IPS-18a (cell line): ENCODE measurements around the gene FBXO36.

Experiments
- H3K27ac ChIP-seq: one replicate; pipeline ENCODE4 v1.5.1; 2013; ENCODE audit warnings: low read length
- H3K27me3 ChIP-seq: one replicate; pipeline ENCODE4 v1.6.1; 2013; ENCODE audit warnings: mild to moderate bottlenecking, low read length; ENCODE audit not compliant: control insufficient read depth, insufficient read depth
- H3K36me3 ChIP-seq: one replicate; pipeline ENCODE4 v1.6.1; 2013; ENCODE audit warnings: low read depth, low read length; ENCODE audit not compliant: control insufficient read depth
- H3K4me1 ChIP-seq: one replicate; pipeline ENCODE4 v1.6.1; 2013; ENCODE audit warnings: low read depth, low read length; ENCODE audit not compliant: control insufficient read depth
- H3K4me3 ChIP-seq: one replicate; pipeline ENCODE4 v1.5.1; 2013; ENCODE audit warnings: low read length
- H3K9ac ChIP-seq: one replicate; pipeline ENCODE4 v1.6.1; 2013; ENCODE audit warnings: mild to moderate bottlenecking, low read length, moderate library complexity
- H3K9me3 ChIP-seq: one replicate; pipeline ENCODE4 v1.6.1; 2013; ENCODE audit warnings: low read depth, low read length; ENCODE audit not compliant: control insufficient read depth

The FBXO36 gene

DNA sequence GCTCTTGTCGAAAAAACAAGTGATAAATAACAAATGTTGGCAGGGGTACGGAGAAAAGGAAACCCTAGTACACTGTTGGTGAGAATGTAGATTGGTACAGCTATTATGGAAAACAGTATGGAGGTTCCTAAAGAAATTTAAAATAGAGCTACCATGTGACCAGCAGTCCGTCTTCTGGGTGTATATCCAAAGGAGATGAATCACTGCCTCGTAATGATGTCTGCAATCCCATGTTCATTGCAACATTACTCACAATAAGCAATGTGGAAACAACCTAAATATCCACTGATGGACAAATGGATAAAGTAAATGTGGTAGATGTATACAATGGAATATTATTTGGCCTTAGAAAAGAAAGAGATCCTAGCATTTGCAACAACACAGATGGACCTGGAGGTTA lies 95.8 kb downstream of the FBXO36 start:
- Histone ChIP-seq H3K36me3 (no peaks in the 10 kb centered on the region), H3K9me3 (no peaks in the 10 kb centered on the region), H3K4me1 (no peaks in the 10 kb centered on the region), H3K27ac (no peak overlapping the region), H3K9ac (no peak overlapping the region), H3K4me3 (no peak overlapping the region), H3K27me3 (no peaks in the 10 kb centered on the region)

DNA sequence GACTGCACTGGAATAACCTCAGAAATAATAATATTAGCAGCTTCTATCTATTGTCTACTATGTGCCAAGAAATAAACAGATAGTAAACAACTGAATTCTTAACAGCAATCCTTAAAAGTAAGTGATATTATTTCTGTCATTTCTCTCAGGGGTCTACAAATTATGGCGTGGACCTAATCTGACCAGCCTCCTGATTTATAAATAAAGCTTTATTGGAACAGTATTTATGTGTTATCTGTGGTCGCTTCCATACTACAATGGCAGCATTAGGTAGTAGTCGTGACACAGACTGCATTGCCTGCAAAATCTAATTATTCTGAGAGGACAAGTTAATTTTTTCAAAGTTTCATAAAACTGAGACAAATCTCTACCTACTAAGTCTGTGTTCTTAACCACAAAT lies 97.4 kb downstream of the FBXO36 start:
- Histone ChIP-seq H3K9ac (no peak overlapping the region), H3K27me3 (no peaks in the 10 kb centered on the region), H3K36me3 (no peaks in the 10 kb centered on the region)

GRCh38 chr2:230023313-230023712 lies 101.0 kb downstream of the FBXO36 start:
- Histone ChIP-seq H3K4me3 (no peak overlapping the region), H3K27me3 (no peaks in the 10 kb centered on the region), H3K9ac (no peak overlapping the region), H3K9me3 (no peaks in the 10 kb centered on the region), H3K4me1 (no peaks in the 10 kb centered on the region), H3K27ac (no peak overlapping the region), H3K36me3 (no peaks in the 10 kb centered on the region)

More for the DNA sequence above, 97.4 kb downstream of the FBXO36 start:
- Histone ChIP-seq H3K4me3 (no peak overlapping the region), H3K4me1 (no peaks in the 10 kb centered on the region), H3K9me3 (no peaks in the 10 kb centered on the region), H3K27ac (no peak overlapping the region)

DNA sequence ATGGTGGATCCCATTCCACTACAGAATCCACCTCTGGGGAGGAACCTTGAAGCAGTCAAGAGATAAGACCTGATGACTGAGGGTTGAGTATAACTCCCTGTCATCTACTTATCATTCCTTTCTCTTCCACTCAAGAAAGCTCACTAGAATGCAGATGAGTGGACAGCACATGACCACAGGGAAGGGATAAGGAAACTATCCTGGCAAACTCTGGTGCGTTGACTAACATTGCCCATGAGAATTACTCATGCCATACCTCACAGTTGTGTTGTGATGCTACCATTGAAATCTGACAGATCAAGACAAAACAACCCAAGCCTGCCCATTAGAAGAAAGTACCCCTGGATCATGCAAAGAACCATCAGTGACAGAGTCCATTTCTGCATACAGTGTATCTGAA lies 119.9 kb downstream of the FBXO36 start:
- H3K9me3 ChIP-seq = no peaks in the 10 kb centered on the region
- H3K4me3 ChIP-seq = no peak overlapping the region
- no peaks in the 10 kb centered on the region for H3K36me3 ChIP-seq
- H3K27me3 ChIP-seq = no peaks in the 10 kb centered on the region
- H3K9ac ChIP-seq = no peak overlapping the region
- no peaks in the 10 kb centered on the region for H3K4me1 ChIP-seq
- H3K27ac ChIP-seq = no peak overlapping the region

- Histone ChIP-seq H3K4me3 (no peak overlapping the region), H3K27me3 (no peaks in the 10 kb centered on the region), H3K27ac (no peak overlapping the region), H3K9me3 (no peaks in the 10 kb centered on the region), H3K4me1 (no peaks in the 10 kb centered on the region), H3K9ac (no peak overlapping the region), H3K36me3 (no peaks in the 10 kb centered on the region)
Observed at GRCh38 chr2:230043025-230043424, 120.7 kb downstream of the FBXO36 start.

DNA sequence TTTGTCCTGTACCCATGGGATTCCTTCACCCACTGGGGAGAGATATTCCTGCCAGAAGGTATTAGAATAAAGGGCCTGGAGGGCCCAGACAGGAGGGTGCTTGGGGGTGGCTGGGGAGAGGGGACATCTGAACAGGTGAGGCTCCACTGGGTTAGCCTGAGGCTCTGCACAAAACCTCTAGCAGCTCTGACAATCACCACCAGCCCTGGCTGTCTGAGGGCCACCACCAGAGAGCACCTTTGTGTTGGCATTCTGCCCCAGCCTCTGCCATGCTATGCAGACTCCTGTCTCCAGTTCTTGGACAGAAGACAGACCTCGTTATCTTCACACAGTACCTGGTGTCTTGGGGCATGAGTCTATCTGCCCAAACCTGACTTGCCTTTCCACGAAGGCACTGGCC lies 121.2 kb downstream of the FBXO36 start:
- Histone ChIP-seq H3K9ac (no peak overlapping the region), H3K27ac (no peak overlapping the region), H3K4me3 (no peak overlapping the region), H3K4me1 (no peaks in the 10 kb centered on the region), H3K36me3 (no peaks in the 10 kb centered on the region), H3K27me3 (no peaks in the 10 kb centered on the region), H3K9me3 (no peaks in the 10 kb centered on the region)

GRCh38 chr2:230046491-230046890 lies 124.2 kb downstream of the FBXO36 start:
- Histone ChIP-seq H3K27ac (no peak overlapping the region), H3K9me3 (no peaks in the 10 kb centered on the region), H3K4me3 (no peak overlapping the region), H3K27me3 (no peaks in the 10 kb centered on the region), H3K4me1 (no peaks in the 10 kb centered on the region), H3K36me3 (no peaks in the 10 kb centered on the region), H3K9ac (no peak overlapping the region)

- Histone ChIP-seq H3K27ac (no peak overlapping the region), H3K4me1 (no peaks in the 10 kb centered on the region), H3K36me3 (no peaks in the 10 kb centered on the region), H3K9me3 (no peaks in the 10 kb centered on the region), H3K4me3 (no peak overlapping the region), H3K27me3 (no peaks in the 10 kb centered on the region), H3K9ac (no peak overlapping the region)
Observed at GRCh38 chr2:230048010-230048671, 125.8 kb downstream of the FBXO36 start.

GRCh38 chr2:230050136-230050535 lies 127.8 kb downstream of the FBXO36 start:
- Histone ChIP-seq H3K4me1 (no peaks in the 10 kb centered on the region), H3K27ac (no peak overlapping the region), H3K4me3 (no peak overlapping the region), H3K9ac (no peak overlapping the region), H3K36me3 (no peaks in the 10 kb centered on the region), H3K27me3 (no peaks in the 10 kb centered on the region), H3K9me3 (no peaks in the 10 kb centered on the region)

DNA sequence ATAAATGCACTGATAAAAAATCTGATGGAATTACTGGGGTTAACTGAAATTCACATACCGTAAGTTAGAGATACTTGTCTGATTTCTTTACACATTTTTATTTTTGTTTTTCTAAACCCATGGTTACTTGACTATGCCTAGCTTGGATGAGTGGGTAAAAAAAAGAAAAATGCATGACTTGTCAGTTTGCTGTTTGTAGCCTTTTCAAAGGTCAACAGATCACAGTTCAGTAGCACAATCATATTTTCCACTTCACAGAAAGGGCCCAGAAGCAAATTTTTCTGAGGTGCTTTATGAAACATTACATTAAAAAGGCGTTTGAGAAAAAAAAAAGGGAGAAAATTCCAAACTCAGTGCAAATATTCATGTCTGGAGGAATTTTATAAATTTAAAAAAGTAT lies 130.0 kb downstream of the FBXO36 start:
- H3K36me3 ChIP-seq = no peaks in the 10 kb centered on the region

GRCh38 chr2:230053753-230054478 lies 131.6 kb downstream of the FBXO36 start:
- no peaks in the 10 kb centered on the region for H3K4me1 ChIP-seq

More for the DNA sequence above, 130.0 kb downstream of the FBXO36 start:
- Histone ChIP-seq H3K4me3 (no peak overlapping the region), H3K27me3 (no peaks in the 10 kb centered on the region), H3K4me1 (no peaks in the 10 kb centered on the region), H3K9ac (no peak overlapping the region), H3K9me3 (no peaks in the 10 kb centered on the region), H3K27ac (no peak overlapping the region)

More at GRCh38 chr2:230053753-230054478, 131.6 kb downstream of the FBXO36 start:
- Histone ChIP-seq H3K9ac (no peak overlapping the region), H3K4me3 (no peak overlapping the region), H3K27ac (no peak overlapping the region), H3K9me3 (no peaks in the 10 kb centered on the region), H3K36me3 (no peaks in the 10 kb centered on the region), H3K27me3 (no peaks in the 10 kb centered on the region)
